Measurements from ENCODE around the gene TMEM271. TPM values are rescaled to one million over a fixed set of nuclear protein-coding genes. Genes with fewer than 3 reads are reported as not detected.

TMEM271 gene
- total RNA-seq, 2 experiments from 2014 or later = not detected

DNA sequence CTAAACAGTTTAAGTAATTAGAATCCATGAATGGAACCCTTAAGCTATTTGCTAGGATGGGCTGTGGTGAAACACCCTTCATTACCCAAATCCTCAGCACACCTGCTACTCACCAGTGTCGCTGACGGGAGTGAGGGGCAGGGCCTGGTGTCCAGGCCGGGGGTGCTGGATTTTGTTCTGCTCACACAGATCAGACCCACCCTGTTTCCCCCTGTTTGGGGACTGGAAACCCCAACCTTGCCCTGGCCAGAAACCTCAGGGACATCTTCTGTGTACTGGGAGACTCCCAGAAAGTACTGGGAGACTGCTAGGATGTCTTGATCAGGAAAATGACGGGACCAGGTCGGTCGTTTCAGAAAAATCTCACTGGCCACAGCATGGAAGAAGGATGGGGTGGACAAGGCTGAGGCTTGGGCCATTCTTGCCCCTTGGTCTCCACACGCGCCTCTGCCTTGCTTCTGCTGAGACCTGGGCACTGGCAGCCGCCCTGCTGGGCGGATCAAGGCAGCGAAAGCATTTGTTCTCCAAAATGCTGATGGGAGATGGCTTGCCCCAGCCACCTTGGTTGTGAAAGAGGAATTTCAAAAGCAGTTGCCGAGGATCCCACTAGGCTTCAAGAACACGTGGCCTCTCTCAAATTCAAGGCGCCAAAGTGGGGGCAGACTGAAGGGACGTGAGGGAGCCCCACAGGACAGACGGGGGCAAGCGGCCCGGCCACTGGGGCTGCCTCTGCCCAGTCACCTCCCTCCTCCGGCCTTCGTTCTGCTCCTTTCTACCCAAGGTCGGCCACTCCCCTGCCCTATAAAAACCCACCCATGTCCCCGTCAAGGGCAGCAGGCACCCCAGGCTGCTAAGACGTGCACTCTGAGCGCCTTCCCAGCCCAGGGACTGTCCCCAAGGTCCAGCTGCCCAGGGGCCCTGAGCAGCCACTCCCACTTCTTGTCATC is 25.8 kb upstream of the TMEM271 start:
- peaks cover 6 to 7% of the 10 kb centered on the region in 2 experiments for H3K27me3 ChIP-seq (ENCODE audit: control insufficient read depth in 1 of 2, insufficient read depth in 2 of 2, low read length in 2 of 2)
- TF ChIP-seq, protein P1, sequence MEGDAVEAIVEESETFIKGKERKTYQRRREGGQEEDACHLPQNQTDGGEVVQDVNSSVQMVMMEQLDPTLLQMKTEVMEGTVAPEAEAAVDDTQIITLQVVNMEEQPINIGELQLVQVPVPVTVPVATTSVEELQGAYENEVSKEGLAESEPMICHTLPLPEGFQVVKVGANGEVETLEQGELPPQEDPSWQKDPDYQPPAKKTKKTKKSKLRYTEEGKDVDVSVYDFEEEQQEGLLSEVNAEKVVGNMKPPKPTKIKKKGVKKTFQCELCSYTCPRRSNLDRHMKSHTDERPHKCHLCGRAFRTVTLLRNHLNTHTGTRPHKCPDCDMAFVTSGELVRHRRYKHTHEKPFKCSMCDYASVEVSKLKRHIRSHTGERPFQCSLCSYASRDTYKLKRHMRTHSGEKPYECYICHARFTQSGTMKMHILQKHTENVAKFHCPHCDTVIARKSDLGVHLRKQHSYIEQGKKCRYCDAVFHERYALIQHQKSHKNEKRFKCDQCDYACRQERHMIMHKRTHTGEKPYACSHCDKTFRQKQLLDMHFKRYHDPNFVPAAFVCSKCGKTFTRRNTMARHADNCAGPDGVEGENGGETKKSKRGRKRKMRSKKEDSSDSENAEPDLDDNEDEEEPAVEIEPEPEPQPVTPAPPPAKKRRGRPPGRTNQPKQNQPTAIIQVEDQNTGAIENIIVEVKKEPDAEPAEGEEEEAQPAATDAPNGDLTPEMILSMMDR (IDR thresholded peaks at IDR 0.05) = no peak
- Mint-ChIP-seq H3K36me3 (ENCODE audit: low read depth) (no peaks in the 10 kb centered on the region), H3K27me3 (peaks cover 28% of the 10 kb centered on the region), H3K4me1 (ENCODE audit: low read depth) (peaks cover 7% of the 10 kb centered on the region), H3K9me3 (no peaks in the 10 kb centered on the region), H3K4me3 (no peak overlapping the region), H3K27ac (no peak overlapping the region)
- H3K4me3 ChIP-seq (ENCODE audit: low read length) = no peak overlapping the region
- intact Hi-C loops (cut with DNase I, micrococcal nuclease) = no loop called here
- no peak overlapping the region for H3K27ac ChIP-seq (ENCODE audit: low read depth in 1 of 2, low read length in 2 of 2)
- CTCF ChIA-PET = no interaction called here
- peaks cover 0 to 25% of the 10 kb centered on the region in 2 experiments for H3K9me3 ChIP-seq (ENCODE audit: control insufficient read depth in 1 of 2, insufficient read depth in 1 of 2, low read length in 2 of 2)
- ATAC-seq (ENCODE audit: poor library complexity) = no peak
- no peaks in the 10 kb centered on the region for H3K4me1 ChIP-seq (ENCODE audit: insufficient read depth, low read length)
- H3K36me3 ChIP-seq (ENCODE audit: insufficient read depth, low read length) = no peaks in the 10 kb centered on the region
- no peak for DNase-seq
- POLR2A ChIA-PET = no interaction called here

DNA sequence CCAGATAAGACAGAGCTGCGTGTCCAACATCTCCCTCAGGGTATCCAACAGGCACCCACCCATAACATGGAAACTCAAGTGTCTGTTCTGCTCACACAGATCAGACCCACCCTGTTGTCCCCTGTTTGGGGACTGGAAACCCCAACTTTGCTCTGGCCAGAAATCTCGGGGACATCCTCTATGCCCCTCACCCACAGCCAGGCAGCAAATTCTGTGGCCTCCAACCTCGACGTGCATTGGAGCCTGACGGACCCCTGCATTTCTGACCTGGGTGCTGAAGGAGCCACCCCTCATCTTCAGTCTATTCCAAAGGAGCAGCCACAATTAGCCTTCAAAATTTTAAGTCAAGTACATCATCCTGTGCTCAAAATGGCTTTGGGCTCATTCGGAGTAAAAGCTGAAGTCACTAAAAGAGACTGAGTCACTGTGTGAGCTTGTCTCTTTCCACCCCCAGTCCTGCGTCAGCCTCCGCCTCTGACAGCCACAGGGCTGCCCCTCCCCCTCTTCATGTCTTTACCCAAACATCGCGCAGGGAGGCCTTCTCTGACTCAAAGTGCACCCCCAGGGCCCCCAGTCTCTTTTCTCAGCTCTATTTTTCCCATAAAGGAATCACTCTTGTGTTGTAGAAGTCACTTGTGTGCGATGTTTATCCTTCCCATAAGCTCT is 24.9 kb upstream of the TMEM271 start:
- intact Hi-C loops (cut with DNase I, micrococcal nuclease) = no loop called here
- Mint-ChIP-seq H3K27me3 (peaks cover 34% of the 10 kb centered on the region), H3K4me1 (ENCODE audit: low read depth) (peaks cover 7% of the 10 kb centered on the region), H3K27ac (no peak overlapping the region), H3K36me3 (ENCODE audit: low read depth) (no peaks in the 10 kb centered on the region), H3K4me3 (no peak overlapping the region), H3K9me3 (no peaks in the 10 kb centered on the region)
- no peak for DNase-seq
- Histone ChIP-seq H3K36me3 (ENCODE audit: insufficient read depth, low read length) (no peaks in the 10 kb centered on the region), H3K9me3 (ENCODE audit: control insufficient read depth in 1 of 2, insufficient read depth in 1 of 2, low read length in 2 of 2) (peaks cover 0 to 25% of the 10 kb centered on the region in 2 experiments), H3K27ac (ENCODE audit: low read depth in 1 of 2, low read length in 2 of 2) (no peak overlapping the region), H3K4me3 (ENCODE audit: low read length) (no peak overlapping the region), H3K4me1 (ENCODE audit: insufficient read depth, low read length) (no peaks in the 10 kb centered on the region), H3K27me3 (ENCODE audit: control insufficient read depth in 1 of 2, insufficient read depth in 2 of 2, low read length in 2 of 2) (peaks cover 6 to 7% of the 10 kb centered on the region in 2 experiments)
- ATAC-seq (ENCODE audit: poor library complexity) = no peak
- ChIA-PET POLR2A (no interaction called here), CTCF (no interaction called here)
- TF ChIP-seq, protein P1 (IDR thresholded peaks at IDR 0.05) = no peak

- H3K4me1 ChIP-seq (ENCODE audit: insufficient read depth, low read length) = no peaks in the 10 kb centered on the region
- TF ChIP-seq, protein P1 (IDR thresholded peaks at IDR 0.05) = no peak
- H3K27ac Mint-ChIP-seq = no peak overlapping the region
- H3K9me3 Mint-ChIP-seq = no peaks in the 10 kb centered on the region
- DNase-seq = no peak
- intact Hi-C loops (cut with DNase I, micrococcal nuclease) = no loop called here
- no peak overlapping the region for H3K4me3 ChIP-seq (ENCODE audit: low read length)
- H3K4me1 Mint-ChIP-seq (ENCODE audit: low read depth) = peaks cover 7% of the 10 kb centered on the region
- H3K9me3 ChIP-seq (ENCODE audit: control insufficient read depth in 1 of 2, insufficient read depth in 1 of 2, low read length in 2 of 2) = peaks cover 0 to 25% of the 10 kb centered on the region in 2 experiments
- H3K27me3 Mint-ChIP-seq = peaks cover 35% of the 10 kb centered on the region
- ATAC-seq (ENCODE audit: poor library complexity) = no peak
- CTCF ChIA-PET = no interaction called here
- peaks cover 6 to 7% of the 10 kb centered on the region in 2 experiments for H3K27me3 ChIP-seq (ENCODE audit: control insufficient read depth in 1 of 2, insufficient read depth in 2 of 2, low read length in 2 of 2)
- no peaks in the 10 kb centered on the region for H3K36me3 ChIP-seq (ENCODE audit: insufficient read depth, low read length)
- H3K4me3 Mint-ChIP-seq = no peak overlapping the region
- POLR2A ChIA-PET = no interaction called here
- no peaks in the 10 kb centered on the region for H3K36me3 Mint-ChIP-seq (ENCODE audit: low read depth)
- H3K27ac ChIP-seq (ENCODE audit: low read depth in 1 of 2, low read length in 2 of 2) = no peak overlapping the region
Observed at GRCh38 chr4:600166-600565, 24.1 kb upstream of the TMEM271 start.

Data from CD4-positive, alpha-beta T cell (primary cell).